NCI-H2081 (cell line): ENCODE results near the gene ATP2B2.
"Not testable (repeated sequence)": the region's sequence is repeated elsewhere in the genome, so short reads cannot be mapped to it uniquely, and the experiment has no call there.

Experiments
- DNase-seq, 2 experiments: peaks; one replicate each; lab custom pipeline; 2025; lab: John Stamatoyannopoulos, UW

ATP2B2 gene

DNA sequence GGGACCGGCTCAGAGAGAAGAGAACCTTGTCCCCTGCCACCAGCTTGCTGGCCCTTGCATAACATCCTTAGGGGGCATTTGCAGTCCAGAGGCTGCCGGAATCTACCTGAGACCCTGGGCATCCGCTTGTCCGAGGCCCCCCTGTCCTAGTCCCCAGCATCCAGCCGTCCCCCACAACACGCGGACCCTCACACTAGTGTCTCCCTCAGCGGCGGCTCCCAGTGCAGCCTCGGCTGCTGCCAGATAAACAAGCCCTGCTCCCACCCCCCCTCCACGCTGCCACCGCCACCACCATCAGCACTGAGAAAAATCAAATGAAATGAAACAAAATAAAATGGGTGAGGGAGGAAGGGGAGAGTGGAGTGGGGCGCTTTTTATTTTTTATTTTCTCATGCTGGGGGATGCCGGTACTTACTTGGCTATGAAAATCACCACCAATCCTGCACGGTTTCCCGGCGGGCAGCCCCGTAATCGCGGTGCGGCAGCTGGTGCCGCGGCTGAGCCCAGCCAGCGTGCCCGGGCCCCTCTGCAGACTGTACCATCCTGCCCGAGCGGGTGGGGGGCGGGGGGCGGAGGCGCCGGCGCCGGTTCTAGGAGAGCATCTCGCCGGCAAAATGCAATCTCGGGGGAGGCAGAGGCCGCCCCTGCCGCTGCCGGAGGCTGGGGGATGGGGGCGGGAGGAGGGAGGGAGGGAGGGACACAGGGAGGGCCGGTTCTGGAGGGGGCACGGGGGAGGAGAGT is at the start of gene ATP2B2:
Gene ATP2B2 (minus strand): TSS at position 537 of the 741 bp plus-strand sequence. CDS start 56,043 bp downstream, outside the sequence.
- peak; percentile 25 to 29 for DNase-seq

DNA sequence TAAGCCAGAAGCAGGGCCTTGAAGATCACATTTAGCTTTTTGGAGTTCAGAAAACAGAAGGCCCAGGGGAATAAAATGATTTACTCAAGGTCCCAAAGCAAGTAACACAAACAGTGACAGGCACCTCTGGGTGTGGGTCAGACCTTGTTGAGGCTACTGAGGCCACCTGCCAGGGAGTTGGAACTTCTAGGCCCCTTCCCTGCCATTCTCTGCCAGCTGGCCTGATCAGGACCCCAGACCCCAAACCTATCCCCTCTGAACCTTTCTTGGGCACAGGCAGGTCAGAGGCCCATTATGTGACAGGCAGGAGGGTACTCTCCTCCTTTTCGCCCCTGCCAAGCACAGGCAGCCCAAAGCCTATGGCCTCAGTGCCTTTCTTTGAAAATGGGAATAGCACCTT is 49.4 kb upstream of the ATP2B2 start:
- DNase-seq: no peak

DNA sequence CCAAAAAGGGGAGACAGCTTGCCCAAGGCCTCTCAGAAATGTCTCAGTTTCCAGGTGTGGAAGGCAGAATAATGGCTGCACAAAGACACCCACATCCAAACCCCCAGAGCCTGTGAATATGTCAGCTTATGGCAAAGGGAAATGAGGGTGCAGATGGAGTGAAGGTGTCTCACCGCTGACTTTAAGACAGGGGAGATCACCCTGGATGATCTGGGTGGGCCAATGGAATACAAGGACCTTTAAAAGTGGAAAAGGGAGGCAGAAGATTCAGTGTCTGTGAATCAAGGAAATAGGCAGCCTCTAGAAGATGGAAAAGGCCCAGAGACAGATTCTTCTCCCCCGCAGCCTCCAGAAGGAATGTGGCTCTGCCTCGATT is 48.8 kb upstream of the ATP2B2 start:
- no peak for DNase-seq

DNA sequence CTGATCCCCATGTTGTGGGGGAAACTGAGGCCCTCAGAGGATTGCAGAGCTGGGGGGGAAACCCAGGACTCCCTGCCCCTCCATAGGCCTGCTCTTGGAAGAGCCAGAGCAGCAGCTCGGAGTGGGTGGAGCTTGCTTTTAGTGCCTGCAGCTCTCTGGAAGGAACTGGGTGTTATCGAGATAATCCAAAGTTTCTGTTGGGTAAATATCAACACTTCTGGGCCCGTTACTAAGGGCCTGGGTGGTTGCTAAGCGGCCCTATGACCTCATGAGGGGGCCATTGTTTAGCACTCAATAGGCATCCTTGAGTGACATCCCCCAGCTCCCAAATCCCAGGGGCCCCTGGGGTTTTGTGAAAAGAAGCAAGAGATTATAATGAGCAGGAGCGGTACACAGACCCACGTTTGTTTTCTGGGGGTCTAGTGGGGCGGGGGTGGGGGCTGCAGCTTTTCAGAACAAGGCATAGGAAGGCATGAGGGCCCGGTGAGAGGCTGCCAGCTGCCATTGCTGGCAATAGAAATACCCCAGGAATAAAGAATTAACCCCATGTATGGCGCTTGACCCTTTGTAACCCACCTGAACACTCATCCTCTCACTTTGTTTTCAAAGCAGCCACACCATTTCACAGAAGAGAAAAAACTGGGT is 48.3 kb upstream of the ATP2B2 start:
- DNase-seq: no peak

DNA sequence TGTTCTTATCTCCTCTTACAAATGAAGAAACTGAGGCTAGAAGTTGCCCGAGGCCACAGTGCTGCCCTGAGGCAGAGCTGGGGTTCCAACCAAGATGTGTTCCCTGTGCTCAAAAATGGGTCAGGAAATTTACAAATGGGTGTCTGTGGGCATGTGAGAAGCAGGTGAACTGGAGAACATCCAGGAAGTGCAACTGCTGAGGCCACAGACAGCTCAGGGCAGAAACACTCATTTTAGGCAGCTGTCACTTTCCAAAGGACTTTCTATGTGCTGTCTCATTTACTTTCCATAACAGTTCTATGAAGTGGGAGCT is 47.2 kb upstream of the ATP2B2 start:
- DNase-seq: no peak

DNA sequence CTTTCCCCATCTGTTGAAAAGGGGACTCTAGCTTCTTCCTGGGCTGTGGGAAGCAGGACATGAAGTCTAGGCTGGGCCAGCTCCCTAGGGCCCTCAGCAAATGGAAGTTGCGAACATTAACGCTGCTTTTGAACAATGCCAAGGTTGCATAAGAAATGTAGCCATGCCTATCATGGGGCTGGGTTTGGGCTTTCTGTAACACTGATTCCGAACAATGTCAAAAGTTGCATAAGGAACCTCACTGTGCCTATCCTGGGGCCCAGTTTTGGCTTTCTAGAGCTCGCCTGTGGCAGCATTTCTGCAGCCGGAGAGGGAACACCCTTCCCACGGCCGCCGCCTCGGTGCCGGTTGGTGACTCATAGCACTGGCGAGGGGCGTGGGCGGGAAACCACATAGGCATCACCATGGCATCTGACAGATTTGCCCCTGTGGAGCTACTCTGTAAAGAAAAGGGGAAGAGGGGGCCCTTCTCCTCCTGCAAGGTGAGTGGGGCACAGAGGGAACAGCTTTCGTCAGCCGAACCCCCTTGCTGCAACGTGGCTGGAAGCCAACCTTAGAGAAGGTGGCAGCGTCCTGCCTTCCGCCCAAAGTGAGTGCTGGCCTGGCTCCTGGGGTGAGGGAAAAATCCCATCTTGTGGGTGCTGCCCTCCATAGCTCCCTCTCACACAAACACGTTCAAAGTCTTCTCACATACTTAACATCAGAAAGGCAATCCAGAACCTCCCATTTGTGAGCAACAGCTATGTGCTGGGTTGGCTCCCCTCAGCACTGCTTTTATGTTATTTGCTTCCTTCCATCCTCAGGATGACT is 46.6 kb upstream of the ATP2B2 start:
- no peak for DNase-seq

DNA sequence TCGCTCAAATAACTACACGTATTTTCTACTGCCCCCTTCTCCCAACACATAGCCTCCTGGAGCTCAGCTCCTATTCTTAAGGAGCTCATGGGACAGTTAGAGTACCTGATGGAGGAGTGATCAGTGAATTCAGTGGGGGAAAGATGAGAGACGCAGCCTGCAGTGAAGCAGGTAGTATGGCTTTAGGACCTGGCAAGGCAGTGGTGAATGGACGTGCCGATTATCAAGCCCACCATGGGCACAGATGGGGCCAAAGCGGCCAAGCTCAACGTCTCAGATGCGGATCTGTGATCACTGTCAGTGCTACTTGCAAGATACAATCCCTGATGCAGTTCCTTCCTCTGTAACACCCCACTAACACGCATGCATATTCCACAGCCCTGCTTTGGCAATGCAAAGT is 45.8 kb upstream of the ATP2B2 start:
- DNase-seq: no peak

DNA sequence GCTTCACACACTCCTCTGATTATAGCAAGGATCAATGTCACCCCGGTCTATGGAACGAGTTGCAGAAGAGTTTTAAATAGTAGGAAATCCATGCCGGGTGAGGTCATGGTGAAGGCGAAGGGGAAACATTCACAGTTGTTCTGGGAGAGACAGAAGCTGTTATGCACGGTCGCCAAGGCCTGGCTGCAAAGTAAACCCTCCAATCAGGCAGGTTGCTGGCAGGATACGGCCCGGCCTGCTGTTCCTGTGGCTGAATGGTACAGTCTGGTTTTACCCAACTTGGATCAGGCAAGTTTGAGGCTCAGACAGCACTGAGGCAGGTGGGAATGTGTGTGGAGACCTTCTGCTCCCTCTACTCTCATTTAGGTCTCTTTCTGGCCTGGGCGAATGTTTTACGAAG is 45.3 kb upstream of the ATP2B2 start:
- DNase-seq: no peak

DNA sequence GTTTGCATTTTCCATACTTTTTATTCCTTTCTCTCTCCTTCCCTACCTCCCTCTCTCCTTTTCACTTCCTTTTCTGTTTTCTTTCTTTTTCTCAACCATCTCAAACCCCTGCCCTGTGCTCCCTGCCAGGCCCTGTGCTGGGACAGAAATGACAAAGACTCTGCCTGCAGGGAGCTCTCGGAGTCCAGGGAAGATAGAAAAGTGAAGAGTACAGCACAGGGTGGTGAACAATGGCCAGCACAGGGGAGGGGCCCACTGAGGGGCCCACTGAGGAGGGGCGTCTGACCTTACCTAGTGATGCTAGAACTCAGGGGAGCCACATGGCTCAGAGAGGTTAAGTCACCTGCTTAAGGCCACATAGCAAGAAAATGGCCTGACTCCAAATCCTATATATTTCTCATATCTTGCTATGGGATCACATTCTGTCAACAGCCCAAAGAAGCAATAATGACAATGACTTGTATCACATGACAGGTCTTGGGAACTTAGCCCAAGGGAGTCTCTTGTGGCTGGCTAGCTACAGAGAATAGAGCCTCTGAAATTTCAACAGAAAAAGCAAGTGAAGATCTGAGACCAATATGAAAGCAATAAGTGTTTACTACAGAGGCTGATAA is 44.3 kb upstream of the ATP2B2 start:
- no peak for DNase-seq

DNA sequence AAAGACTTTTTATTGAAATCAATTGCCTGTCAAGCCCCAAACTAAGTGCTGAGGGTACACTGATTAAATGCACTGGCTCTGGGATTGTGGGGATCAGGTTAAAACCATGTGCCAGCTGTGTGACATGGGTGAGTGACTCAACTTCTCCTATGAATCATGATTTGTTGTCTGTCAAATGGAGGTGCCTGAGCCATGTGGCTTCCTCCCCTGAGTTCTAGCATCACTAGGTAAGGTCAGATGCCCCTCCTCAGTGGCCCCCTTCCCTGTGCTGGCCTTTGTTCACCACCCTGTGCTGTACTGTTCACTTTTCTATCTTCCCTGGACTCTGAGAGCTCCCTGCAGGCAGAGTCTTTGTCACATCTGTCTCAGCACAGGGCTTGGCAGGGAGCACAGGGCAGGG is 43.6 kb upstream of the ATP2B2 start:
- no peak for DNase-seq

DNA sequence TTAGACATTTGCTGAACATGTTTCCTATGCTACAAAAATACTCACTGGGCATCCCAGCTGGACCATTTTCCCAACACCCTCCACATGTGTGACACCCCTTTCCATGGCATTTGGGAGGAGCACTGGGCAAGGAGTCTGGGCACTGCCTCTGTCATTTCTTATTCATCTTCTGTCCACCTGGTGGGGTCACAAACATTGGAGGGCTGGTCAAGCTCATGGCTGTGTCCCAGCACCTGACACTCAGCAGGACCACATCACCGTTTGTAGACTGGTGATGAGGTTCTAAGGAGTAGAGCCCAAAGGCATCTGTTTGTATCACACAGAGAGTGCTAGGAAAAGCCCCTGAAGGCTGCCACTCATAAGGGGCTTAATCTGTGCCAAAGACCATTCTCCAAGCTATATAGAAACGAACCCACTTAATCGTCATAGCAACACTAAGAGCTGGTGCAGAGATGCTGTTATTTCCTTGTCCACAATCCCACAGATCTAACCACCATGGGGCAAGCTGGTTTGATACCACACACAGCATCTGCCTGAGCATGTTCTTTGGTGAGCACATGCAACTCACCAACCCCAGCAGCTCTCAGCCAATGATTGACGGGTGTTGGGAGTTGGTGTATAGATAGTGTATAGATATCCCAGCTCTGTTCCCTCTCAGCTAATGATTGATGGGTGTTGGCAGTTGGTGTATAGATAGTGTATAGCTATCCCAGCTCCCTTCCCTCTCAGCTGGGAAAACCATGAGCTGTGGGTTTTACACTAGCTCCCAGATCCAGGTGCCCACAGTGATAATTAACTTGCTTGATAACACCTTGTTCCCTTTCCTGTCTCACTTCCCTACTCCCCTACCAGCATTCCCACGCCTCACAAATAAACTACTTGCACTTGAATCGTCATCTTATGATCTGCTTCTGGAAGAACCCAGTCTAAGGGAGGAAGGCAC is 42.7 kb upstream of the ATP2B2 start:
- no peak for DNase-seq

DNA sequence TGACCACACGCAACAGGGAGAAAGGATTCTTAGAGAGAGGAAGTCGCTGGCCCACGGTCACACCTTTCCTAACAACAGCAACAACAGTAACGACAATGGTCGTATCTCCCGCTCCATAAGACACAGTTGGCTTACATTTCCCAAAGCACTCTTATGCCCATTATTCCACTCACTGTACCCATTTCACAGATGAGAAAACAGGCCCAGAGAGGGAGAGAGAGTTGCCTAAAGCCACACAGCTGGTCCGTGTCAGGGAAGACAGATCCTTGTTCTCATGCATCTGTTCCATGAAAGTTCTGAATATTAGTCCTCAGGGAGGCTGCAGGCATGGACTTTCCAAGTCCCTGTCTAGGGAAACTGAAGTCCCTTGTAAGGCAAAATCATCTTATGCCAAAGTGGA is 42.0 kb upstream of the ATP2B2 start:
- DNase-seq: no peak

DNA sequence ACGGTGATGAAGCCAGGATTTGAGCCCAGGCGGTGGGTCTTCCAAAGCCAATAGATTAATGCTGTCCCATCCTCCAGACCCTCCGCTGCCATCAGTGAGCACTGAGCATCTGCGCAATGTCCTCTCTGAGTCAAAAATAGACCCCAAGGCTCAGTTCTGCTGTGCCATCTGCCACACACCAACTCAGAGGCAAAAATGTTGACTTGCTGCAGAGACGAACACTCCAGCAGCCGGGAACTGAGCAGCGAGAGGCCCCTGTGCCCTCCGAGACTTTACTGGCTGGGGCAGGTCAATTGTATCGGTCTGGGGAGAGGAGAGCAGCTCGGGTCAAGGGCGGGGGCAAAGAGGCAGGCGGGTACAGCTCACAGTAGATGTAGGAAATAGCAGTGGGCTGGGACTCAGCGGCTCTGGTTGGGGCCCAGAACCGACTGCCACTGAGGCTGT is 41.5 kb upstream of the ATP2B2 start:
- no peak for DNase-seq

DNA sequence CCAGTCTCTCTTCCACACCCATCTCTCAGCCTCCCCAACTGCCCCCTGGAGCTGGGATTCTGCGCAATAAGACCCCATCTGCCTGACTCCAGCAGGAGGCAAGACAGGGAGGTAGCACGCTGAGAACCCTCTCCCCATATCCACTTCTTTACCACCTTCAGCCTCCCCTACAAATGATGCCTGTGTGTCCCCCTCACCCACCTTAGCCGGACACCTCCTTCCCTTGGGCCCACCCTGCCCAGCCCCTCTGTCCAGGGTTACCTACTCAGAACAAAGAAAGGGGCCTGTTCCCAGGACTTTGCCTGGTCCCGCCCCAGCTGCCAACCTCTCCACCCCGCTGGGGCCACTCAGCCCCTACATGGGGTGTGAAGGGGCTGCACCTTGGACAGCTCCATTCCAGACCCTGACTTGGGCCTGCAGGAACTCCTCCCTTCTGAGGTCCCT is 40.8 kb upstream of the ATP2B2 start:
- no peak for DNase-seq

DNA sequence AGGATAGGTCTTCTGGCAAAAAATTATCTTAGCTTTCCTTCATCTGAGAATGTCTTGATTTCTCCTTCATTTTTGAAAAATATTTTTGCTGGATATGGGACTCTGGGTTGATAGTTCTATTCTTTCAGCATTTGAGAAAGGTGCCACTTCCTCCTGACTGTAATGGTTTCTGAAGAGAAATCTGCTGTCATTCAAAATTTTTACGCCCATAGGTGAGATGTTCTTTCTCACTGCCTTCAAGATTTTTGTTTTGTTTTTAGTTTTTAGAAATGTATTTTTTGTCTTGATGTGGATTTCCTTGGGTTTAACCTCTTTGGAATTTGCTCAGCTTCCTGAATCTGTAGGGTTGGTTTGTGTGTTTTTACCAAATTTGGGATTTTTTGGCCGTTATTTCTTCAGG is 37.1 kb upstream of the ATP2B2 start:
- no peak for DNase-seq

DNA sequence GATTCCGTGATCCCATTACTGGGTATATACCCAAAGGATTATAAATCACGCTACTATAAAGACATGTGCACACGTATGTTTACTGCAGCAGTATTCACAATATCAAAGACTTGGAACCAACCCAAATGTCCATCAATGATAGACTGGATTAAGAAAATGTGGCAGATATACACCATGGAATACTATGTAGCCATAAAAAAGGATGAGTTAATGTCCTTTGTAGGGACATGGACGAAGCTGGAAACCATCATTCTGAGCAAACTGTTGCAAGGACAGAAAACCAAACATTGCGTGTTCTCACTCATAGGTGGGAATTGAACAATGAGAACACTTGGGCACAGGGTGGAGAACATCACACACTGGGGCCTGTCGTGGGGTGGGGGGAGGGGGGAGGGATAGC is 35.0 kb upstream of the ATP2B2 start:
- DNase-seq: not testable (repeated sequence)

DNA sequence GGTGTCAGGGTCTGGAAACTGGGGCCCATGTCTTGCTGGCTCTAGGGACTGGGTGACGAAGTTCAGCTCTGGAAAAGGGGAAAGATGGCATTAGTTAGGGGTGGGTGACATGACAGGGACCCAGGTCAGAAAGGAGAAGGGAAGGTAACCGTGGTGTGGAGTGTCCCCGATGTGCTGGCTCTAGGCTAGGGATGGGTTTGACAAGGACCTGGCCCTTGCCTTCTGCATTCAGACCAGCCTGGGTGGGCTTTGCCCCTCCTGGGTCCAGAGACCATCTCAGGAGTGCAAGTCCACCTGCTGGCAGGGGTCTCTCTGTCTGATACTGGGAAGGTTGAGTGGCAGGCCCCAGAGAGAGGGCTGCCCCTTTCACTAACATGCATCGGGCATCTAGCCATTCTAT is 28.7 kb upstream of the ATP2B2 start:
- DNase-seq: no peak

DNA sequence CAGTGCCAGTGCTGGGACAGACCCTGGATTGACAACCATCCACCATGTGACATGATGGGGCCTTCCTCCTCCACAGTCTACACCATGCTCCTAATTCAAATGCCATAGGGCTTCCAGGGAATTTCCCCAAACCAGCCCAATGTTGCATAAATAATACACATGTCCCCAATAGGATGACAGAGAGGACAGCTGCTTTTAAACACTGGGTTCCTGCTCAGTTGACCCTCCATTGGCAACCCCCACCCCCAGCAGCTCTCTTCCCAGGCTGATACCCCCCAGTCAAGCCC is 28.3 kb upstream of the ATP2B2 start:
- DNase-seq: no peak

DNA sequence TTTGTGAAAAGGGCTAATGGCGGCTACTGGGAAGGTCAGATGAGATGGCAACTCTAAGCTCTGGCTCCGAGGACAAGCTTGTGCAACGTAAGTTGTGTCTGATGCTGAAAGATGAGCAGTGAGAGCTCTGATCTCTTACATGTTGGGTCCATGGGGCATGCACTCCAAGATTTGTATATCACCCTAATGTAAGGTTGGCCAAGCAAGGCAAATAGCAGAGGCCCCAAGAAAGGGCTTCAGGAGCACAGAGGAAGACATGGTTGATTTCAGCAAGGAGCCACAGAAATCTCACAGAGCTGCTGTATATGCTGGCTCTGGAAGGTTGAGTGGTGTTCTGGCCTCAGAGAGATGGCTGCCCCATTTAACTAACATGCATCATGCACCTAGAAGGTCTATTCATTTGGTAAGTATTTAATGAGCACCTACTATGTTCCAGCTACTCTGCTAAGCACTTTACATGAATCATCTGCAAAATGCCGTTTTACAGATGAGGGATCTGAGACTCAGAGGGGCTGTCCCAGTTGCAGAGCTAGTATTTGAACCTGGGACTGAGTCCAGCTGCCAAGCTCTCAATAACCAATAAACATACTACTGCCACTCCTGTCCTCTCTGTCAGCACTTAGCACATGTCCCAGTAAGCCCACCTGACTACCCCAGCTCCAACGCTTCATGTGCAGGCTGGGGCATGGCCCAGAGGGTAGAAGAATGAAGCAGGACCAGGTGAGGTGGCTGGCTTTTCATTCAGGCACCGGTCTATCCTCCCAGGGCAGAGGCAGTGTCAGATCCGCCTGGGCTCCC is 27.8 kb upstream of the ATP2B2 start:
- no peak for DNase-seq

DNA sequence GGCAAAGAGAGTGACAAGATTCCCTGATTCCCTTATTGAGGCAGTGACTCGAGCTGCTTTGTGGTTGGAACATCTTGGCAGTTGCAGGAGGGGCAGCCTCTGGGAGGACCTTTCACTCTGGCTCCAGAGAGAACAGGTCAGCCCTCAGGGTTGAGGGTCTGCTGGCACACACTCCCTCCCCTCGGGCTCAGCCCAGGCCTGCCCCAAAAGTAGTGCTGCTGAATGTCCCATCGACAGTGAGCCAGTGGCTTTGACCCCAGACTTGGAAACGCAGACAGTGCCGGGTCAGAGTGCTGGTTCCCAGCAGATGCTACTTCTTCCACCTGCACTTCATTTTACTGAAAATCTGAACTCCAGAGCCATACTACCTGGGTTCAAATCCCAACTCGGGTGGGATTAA is 25.6 kb upstream of the ATP2B2 start:
- DNase-seq: no peak

DNA sequence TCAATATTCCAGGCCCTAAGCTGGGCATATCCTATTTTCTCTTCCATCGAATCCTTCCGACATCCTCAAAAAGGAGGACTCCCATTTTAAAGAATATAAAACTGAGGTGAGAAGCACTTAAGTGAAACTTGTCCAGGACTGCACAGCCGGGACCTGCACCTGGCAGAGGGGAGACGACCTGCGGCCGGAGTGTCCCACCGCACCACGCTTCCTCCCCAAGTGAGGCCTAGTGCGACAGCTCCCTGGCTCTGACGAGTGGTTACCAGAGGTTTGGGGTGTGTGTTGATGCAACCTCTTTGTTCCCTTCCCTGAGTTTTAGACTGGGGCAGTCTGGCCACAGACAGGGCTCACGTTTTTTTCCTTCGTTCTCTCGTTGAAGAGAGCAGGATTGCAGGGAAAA is 24.9 kb upstream of the ATP2B2 start:
- no peak for DNase-seq
